ENCODE data around the gene ATXN7L1. TPM values are rescaled to one million over a fixed set of nuclear protein-coding genes. Genes with fewer than 3 reads are reported as not detected.
A peak's percentile ranks its signal among the peaks of the same experiment; 100 is the strongest.

The ATXN7L1 gene
- total RNA-seq, 1 experiment from 2014 or later = 24.3 TPM

- peak overlapping the region; percentile 10 for H3K4me2 ChIP-seq (ENCODE audit: insufficient read depth, insufficient read length, low read length)
- no peak overlapping the region for H3K56ac ChIP-seq (ENCODE audit: insufficient read length, low read depth, low read length)
- peak overlapping the region; percentile 5 for H2BK5ac ChIP-seq (ENCODE audit: insufficient read length, low read length)
- no peak overlapping the region for H2BK120ac ChIP-seq (ENCODE audit: low read depth, low read length, poor library complexity, severe bottlenecking)
- DNase-seq = no peak
- no peak overlapping the region for H2AFZ ChIP-seq (ENCODE audit: low read length)
- peaks cover 3% of the 10 kb centered on the region for H3K23me2 ChIP-seq (ENCODE audit: insufficient read length, low read depth, low read length, poor library complexity, severe bottlenecking)
- H2BK12ac ChIP-seq (ENCODE audit: insufficient read length, low read depth, low read length) = peak overlapping the region; percentile 19
- H4K91ac ChIP-seq (ENCODE audit: insufficient read length, low read depth, low read length) = no peak overlapping the region
- H3K79me2 ChIP-seq (ENCODE audit: insufficient read depth, low read length) = peaks cover 3% of the 10 kb centered on the region; the same call in 1 of the 2 replicates
- peak overlapping the region; percentile 8 to 33; a peak in 2 of 5 replicates for H3K4me3 Mint-ChIP-seq
- H3K9me3 ChIP-seq (ENCODE audit: control insufficient read depth, low read depth, low read length) = no peaks in the 10 kb centered on the region
- no CpG with 5 or more reads among the region's 5 CpGs for WGBS (ENCODE audit: extremely low coverage, insufficient read length, low lambda C conversion rate)
- H3K27ac ChIP-seq (ENCODE audit: insufficient read length, low read depth, low read length) = peak overlapping the region; percentile 22
- peak overlapping the region; percentile 97 to 99 (median 98) for H3K27ac Mint-ChIP-seq
- H3K9ac ChIP-seq (ENCODE audit: extremely low read depth, insufficient read length, low read length) = no peak overlapping the region
- no peaks in the 10 kb centered on the region for H3K27me3 ChIP-seq (ENCODE audit: insufficient read depth, low read length)
- no peak overlapping the region for H2BK15ac ChIP-seq (ENCODE audit: low read depth, low read length)
- H3K14ac ChIP-seq (ENCODE audit: insufficient read depth, low read length) = no peak overlapping the region
- H2AK5ac ChIP-seq (ENCODE audit: insufficient read length, low read length) = peak overlapping the region; percentile 95
- peaks cover 3 to 5% (median 4%) of the 10 kb centered on the region in 3 experiments; a peak in 4 of 7 replicates for H3K36me3 Mint-ChIP-seq (ENCODE audit: insufficient read depth in 1 of 3, low read depth in 3 of 3)
- H3K79me1 ChIP-seq (ENCODE audit: insufficient read depth, low read depth, low read length, poor library complexity, severe bottlenecking) = no peaks in the 10 kb centered on the region
- H2BK20ac ChIP-seq (ENCODE audit: low read depth, low read length, poor library complexity, severe bottlenecking) = peak overlapping the region; percentile 60
- TF ChIP-seq CTCF (conservative IDR thresholded peaks at IDR 0.05) = no peak
- H3K23ac ChIP-seq (ENCODE audit: insufficient read length, low read depth, low read length) = no peak overlapping the region
- H3K4me1 Mint-ChIP-seq = peaks cover 59 to 62% of the 10 kb centered on the region in 2 experiments
- no peaks in the 10 kb centered on the region for H3K9me3 Mint-ChIP-seq
- H3K27me3 Mint-ChIP-seq (ENCODE audit: low read depth) = no peaks in the 10 kb centered on the region
- no peak overlapping the region for H4K5ac ChIP-seq (ENCODE audit: insufficient read length, low read depth, low read length)
- no peaks in the 10 kb centered on the region for H4K20me1 ChIP-seq (ENCODE audit: control insufficient read depth, insufficient read depth, insufficient read length)
- H4K8ac ChIP-seq (replicated peaks; ENCODE audit: insufficient read length, low read depth, low read length) = no peak overlapping the region
- no peak overlapping the region; the same call in 1 of the 2 replicates for H3K4ac ChIP-seq (ENCODE audit: low read depth, low read length)
- H3T11ph ChIP-seq (ENCODE audit: low read length) = no peak overlapping the region
- H3K4me1 ChIP-seq (ENCODE audit: insufficient read depth, low read length) = peaks cover 13% of the 10 kb centered on the region; the same call in 1 of the 2 replicates
- H3K18ac ChIP-seq (ENCODE audit: insufficient read length, low read depth, low read length) = no peak overlapping the region
These were observed 187.8 kb downstream of the ATXN7L1 start for GRCh38 chr7:105688617-105689016.
